ENCODE results near the gene SETBP1.

DNA sequence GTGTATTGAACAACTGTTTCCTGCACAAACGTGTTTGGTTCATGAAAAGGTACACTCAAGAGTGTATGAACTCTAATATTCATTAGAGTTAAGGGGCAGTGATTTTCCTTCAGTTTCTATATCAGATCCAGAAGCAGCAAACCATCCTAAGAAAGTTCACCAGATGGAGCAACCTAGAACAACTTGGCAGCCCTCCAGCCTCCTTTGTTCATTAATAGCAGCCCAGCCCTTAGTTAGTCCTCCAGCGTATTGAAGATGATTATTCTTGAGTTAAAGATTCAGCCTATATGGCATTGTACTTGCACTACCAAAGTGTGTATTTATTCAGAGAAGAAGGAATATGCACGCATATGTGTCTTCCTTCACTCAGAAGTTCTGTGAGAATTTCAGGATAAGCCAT is 365.5 kb downstream of the SETBP1 start:
- TF ChIP-seq, protein P1, sequence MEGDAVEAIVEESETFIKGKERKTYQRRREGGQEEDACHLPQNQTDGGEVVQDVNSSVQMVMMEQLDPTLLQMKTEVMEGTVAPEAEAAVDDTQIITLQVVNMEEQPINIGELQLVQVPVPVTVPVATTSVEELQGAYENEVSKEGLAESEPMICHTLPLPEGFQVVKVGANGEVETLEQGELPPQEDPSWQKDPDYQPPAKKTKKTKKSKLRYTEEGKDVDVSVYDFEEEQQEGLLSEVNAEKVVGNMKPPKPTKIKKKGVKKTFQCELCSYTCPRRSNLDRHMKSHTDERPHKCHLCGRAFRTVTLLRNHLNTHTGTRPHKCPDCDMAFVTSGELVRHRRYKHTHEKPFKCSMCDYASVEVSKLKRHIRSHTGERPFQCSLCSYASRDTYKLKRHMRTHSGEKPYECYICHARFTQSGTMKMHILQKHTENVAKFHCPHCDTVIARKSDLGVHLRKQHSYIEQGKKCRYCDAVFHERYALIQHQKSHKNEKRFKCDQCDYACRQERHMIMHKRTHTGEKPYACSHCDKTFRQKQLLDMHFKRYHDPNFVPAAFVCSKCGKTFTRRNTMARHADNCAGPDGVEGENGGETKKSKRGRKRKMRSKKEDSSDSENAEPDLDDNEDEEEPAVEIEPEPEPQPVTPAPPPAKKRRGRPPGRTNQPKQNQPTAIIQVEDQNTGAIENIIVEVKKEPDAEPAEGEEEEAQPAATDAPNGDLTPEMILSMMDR (IDR thresholded peaks at IDR 0.05) = no peak
- no peak for TF ChIP-seq POLR2A (IDR thresholded peaks at IDR 0.05)

Data from lower leg skin (tissue), 3 donors.